GM23248 (cell line): ENCODE results near the gene SANBR. TPM values are rescaled to one million over a fixed set of nuclear protein-coding genes. Genes with fewer than 3 reads are reported as not detected.

Source experiments
- DNase-seq: peaks from one replicate; pipeline ENCODE4 v3.0.0-alpha.2; 2015
- H2AFZ ChIP-seq: fragments of 200-600 bp; sonication (generic); 2 replicates; pipeline ENCODE4 v1.6.1; 2016; ENCODE audit warnings: antibody characterized with exemption
- H3F3A ChIP-seq: fragments of 200-600 bp; sonication (generic); 2 replicates; pipeline ENCODE4 v1.6.1; 2016; ENCODE audit warnings: mild to moderate bottlenecking, antibody characterized with exemption, mixed run types; ENCODE audit not compliant: insufficient read depth
- H3K27ac ChIP-seq: fragments of 200-600 bp; sonication (generic); 2 replicates; pipeline ENCODE4 v1.5.1; 2016; ENCODE audit warnings: mild to moderate bottlenecking
- H3K27me3 ChIP-seq: fragments of 200-600 bp; sonication (generic); replicated peaks from 2 replicates; pipeline ENCODE4 v1.6.1; 2016; ENCODE audit warnings: mild to moderate bottlenecking; ENCODE audit not compliant: insufficient read depth
- H3K36me3 ChIP-seq: fragments of 200-600 bp; sonication (generic); 2 replicates; pipeline ENCODE4 v1.6.1; 2016; ENCODE audit warnings: low read depth, mild to moderate bottlenecking
- H3K4me1 ChIP-seq: fragments of 200-600 bp; sonication (generic); 2 replicates; pipeline ENCODE4 v1.6.1; 2016; ENCODE audit warnings: mild to moderate bottlenecking; ENCODE audit not compliant: insufficient read depth
- H3K4me2 ChIP-seq: fragments of 200-600 bp; sonication (generic); one replicate; pipeline ENCODE4 v1.6.1; 2016; ENCODE audit warnings: mild to moderate bottlenecking; ENCODE audit not compliant: unreplicated experiment
- H3K4me3 ChIP-seq: fragments of 200-600 bp; sonication (generic); 2 replicates; pipeline ENCODE4 v1.5.1; 2016; ENCODE audit warnings: mild to moderate bottlenecking
- H3K79me2 ChIP-seq: fragments of 200-600 bp; sonication (generic); 2 replicates; pipeline ENCODE4 v1.6.1; 2016; ENCODE audit warnings: mild to moderate bottlenecking; ENCODE audit not compliant: insufficient read depth
- H3K9ac ChIP-seq: fragments of 200-600 bp; sonication (generic); 2 replicates; pipeline ENCODE4 v1.6.1; 2016; ENCODE audit warnings: mild to moderate bottlenecking
- H3K9me2 ChIP-seq: fragments of 200-600 bp; sonication (generic); 2 replicates; pipeline ENCODE4 v1.6.1; 2016; ENCODE audit warnings: mixed run types, mild to moderate bottlenecking, moderate library complexity; ENCODE audit not compliant: insufficient read depth
- H3K9me3 ChIP-seq: fragments of 200-600 bp; sonication (generic); one replicate; pipeline ENCODE4 v1.6.1; 2017; ENCODE audit warnings: low read depth
- H4K20me1 ChIP-seq: fragments of 200-600 bp; sonication (generic); 2 replicates; pipeline ENCODE4 v1.6.0; 2016; ENCODE audit not compliant: insufficient read depth
- EZH2 ChIP-seq: fragments of 200-600 bp; sonication (generic); IDR thresholded peaks from 2 replicates; pipeline ENCODE4 v1.6.1; 2018; ENCODE audit warnings: antibody characterized with exemption, mild to moderate bottlenecking; ENCODE audit not compliant: insufficient read depth, poor library complexity, severe bottlenecking
- EZH2phosphoT487 ChIP-seq: fragments of 200-600 bp; sonication (generic); IDR thresholded peaks from 2 replicates; pipeline ENCODE4 v1.6.1; 2018; ENCODE audit warnings: antibody characterized with exemption, moderate library complexity, mild to moderate bottlenecking, low read depth; ENCODE audit not compliant: insufficient read depth
- WGBS, 2 experiments: methylation state at CpG; one replicate each; pipeline ENCODE4 v1.1.6; 2015 to 2017; ENCODE audit warnings: low lambda C conversion rate in 2 of 2, low coverage in 1 of 2; ENCODE audit errors: missing lambda C conversion rate in 2 of 2; 5-methylcytosine and 5-hydroxymethylcytosine counted together
- in situ Hi-C: fragments of 300-500 bp; cut with MboI; formaldehyde crosslinking; loops from 2 replicates; pipeline ENCODE4 v1.15.0; 2020
- polyA plus RNA-seq: library from polyadenylated mRNA; unstranded; fragments of >200 nt; fragmentation: Nextera tagmentation; extraction: Ambion mirVana; gene quantifications from 2 replicates; pipeline ENCODE4 v1.2.1, GENCODE V29; 2016
- total RNA-seq: library from RNA; depleted of rRNA; stranded (reverse); fragments of >200 nt; shearing (Covaris generic); gene quantifications from 2 replicates; pipeline ENCODE4 v1.2.3, GENCODE V29; 2014

Gene SANBR
- total and polyA plus RNA-seq, 2 experiments from 2014 or later: 8.3 to 10.1 TPM

DNA sequence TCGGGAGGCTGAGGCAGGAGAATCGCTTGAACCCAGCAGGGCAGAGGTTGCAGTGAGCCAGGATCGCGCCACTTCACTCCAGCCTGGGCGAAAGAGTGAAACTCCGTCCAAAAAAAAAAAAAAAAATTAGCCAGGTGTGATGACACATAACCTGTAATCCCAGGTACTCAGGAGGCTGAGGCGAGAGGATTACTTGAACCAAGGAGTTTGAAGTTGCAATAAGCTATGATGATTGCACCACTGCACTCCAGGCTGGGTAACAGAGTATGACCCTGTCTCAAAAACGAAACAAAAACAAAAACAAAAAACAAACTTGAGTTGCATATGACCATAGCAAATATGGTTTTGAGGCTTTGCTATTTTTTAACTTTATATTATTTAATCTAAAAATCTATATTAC lies 25.8 kb downstream of the SANBR start:
- no peak overlapping the region for H3K4me2 ChIP-seq
- peaks cover 6% of the 10 kb centered on the region for H3K36me3 ChIP-seq
- no peaks in the 10 kb centered on the region for H4K20me1 ChIP-seq
- H2AFZ ChIP-seq: no peak overlapping the region
- H3K9ac ChIP-seq: no peak overlapping the region
- no peak for DNase-seq
- H3K9me2 ChIP-seq: no peaks in the 10 kb centered on the region
- in situ Hi-C loops: no loop called here
- no peak overlapping the region for H3K4me3 ChIP-seq
- TF ChIP-seq EZH2phosphoT487: no peak
- H3K27ac ChIP-seq: no peak overlapping the region
- H3F3A ChIP-seq: no peaks in the 10 kb centered on the region
- WGBS, 2 experiments: 95 to 96% methylated on average over 8 of the region's 8 CpGs
- no peaks in the 10 kb centered on the region for H3K27me3 ChIP-seq
- no peaks in the 10 kb centered on the region for H3K4me1 ChIP-seq
- H3K79me2 ChIP-seq: no peaks in the 10 kb centered on the region
- no peaks in the 10 kb centered on the region for H3K9me3 ChIP-seq

DNA sequence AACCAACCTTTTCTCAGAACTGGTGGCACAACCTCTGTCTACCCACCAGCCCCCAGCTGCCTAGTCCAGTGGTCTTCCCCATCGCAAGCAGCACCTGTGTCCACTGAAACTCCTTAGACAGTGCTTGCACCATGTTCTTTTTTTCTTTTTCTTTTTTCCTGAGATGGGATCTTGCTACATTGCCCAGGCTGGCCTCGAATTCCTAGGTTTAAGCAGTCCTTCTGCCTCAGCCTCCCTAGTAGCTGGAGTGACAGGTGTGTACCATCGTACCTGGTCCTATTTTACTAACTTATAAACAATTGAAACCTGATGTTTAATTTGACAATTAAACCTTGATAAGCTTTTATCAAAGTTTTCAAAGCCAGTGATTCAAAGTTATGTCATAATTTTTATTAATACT lies 30.8 kb downstream of the SANBR start:
- Histone ChIP-seq H3K4me1 (no peaks in the 10 kb centered on the region), H3K4me3 (no peak overlapping the region), H3K79me2 (no peaks in the 10 kb centered on the region), H4K20me1 (no peaks in the 10 kb centered on the region), H3K27me3 (no peaks in the 10 kb centered on the region), H3K36me3 (no peaks in the 10 kb centered on the region; the same call in 1 of the 2 replicates), H3K9me3 (no peaks in the 10 kb centered on the region), H3K4me2 (no peak overlapping the region), H3F3A (no peaks in the 10 kb centered on the region), H3K9me2 (no peaks in the 10 kb centered on the region), H3K9ac (no peak overlapping the region), H2AFZ (no peak overlapping the region), H3K27ac (no peak overlapping the region)
- in situ Hi-C loops: no loop called here
- 97 to 98% methylated on average over 3 of the region's 3 CpGs for WGBS, 2 experiments
- TF ChIP-seq EZH2: no peak
- no peak for TF ChIP-seq EZH2phosphoT487
- DNase-seq: no peak

DNA sequence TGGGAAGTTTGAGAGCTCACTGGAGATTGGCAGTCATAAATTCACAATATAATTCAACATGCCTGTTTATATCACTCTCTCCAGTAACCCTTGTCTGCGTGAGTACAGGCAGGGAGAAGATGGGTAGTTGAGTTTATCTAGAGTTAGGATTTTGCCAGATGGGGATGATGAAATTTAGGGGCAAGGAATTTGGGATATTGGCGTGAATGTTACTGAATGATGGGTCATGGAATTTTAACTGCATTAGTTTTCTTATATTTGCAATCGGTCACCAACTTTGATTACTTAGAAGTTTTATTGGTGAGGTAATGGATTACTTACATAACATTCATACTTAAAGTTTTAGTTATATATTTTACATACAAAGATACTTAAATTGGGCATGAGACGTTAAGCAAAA lies 35.1 kb downstream of the SANBR start:
- in situ Hi-C loops: no loop called here

DNA sequence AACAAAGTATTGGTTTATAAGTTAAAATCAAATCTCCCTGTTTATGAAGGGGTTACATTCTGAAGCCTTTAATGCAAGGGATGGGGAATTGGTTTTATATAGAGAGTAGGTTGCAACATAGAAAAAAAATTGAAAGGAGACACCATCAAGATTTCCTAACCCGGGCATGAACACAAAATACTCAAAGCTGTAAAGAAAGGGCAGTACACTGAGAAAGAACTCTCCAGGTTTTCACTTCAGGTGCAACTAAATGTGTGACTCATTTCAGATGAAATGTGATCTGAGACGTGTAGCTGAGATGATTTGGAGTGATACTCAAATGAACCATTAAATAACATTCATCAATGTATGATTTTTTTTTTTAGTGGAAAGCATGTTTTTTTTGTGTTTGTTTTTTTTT lies 43.6 kb downstream of the SANBR start:
- no peaks in the 10 kb centered on the region for H4K20me1 ChIP-seq
- no peaks in the 10 kb centered on the region for H3K9me2 ChIP-seq
- WGBS, 2 experiments: 65 to 72% methylated on average over 2 of the region's 2 CpGs
- no peak overlapping the region for H3K9ac ChIP-seq
- no peak for DNase-seq
- H3K4me1 ChIP-seq: no peaks in the 10 kb centered on the region
- 0 out of 2 replicates have a peak, but pooled peaks cover 8% of the 10 kb centered on the region for H3K36me3 ChIP-seq
- H2AFZ ChIP-seq: no peak overlapping the region
- no peak overlapping the region for H3K4me3 ChIP-seq
- no peaks in the 10 kb centered on the region for H3K79me2 ChIP-seq
- H3K4me2 ChIP-seq: no peak overlapping the region
- H3K9me3 ChIP-seq: no peaks in the 10 kb centered on the region
- H3K27ac ChIP-seq: no peak overlapping the region
- TF ChIP-seq EZH2phosphoT487 (no peak), EZH2 (no peak)
- no peaks in the 10 kb centered on the region; the same call in 1 of the 2 replicates for H3F3A ChIP-seq
- in situ Hi-C loops: no loop called here
- H3K27me3 ChIP-seq: no peaks in the 10 kb centered on the region

More for the DNA sequence above, 35.1 kb downstream of the SANBR start:
- Histone ChIP-seq H3K9me2 (no peaks in the 10 kb centered on the region), H3K9ac (no peak overlapping the region), H3K27me3 (no peaks in the 10 kb centered on the region), H2AFZ (no peak overlapping the region), H3K79me2 (no peaks in the 10 kb centered on the region), H3K4me3 (no peak overlapping the region), H3K27ac (no peak overlapping the region), H3K9me3 (no peaks in the 10 kb centered on the region), H3K4me1 (no peaks in the 10 kb centered on the region), H3K4me2 (no peak overlapping the region), H3F3A (no peaks in the 10 kb centered on the region), H3K36me3 (no peaks in the 10 kb centered on the region), H4K20me1 (no peaks in the 10 kb centered on the region)
- 94 to 97% methylated on average over 4 of the region's 4 CpGs for WGBS, 2 experiments
- no peak for DNase-seq
- TF ChIP-seq EZH2 (no peak), EZH2phosphoT487 (no peak)

DNA sequence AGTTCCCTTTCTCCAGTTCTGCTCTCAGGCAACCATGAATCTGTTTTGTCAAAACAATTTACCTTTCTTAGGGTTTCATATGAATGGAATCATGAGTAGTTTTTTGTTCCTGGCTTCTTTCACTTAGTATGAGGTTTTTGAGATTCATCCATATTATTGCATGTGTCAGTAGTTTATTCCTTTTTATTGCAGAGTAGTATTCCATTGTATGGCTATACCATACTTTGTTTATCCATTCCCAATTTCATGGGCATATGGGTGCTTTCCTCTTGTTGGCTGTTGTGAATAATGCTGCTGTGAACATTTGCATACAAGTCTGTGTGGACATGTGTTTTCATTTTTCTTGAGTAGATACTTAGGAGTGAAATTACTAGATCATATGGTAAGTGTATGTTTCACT lies 46.0 kb downstream of the SANBR start:
- Histone ChIP-seq H3K9ac (no peak overlapping the region), H3F3A (no peaks in the 10 kb centered on the region; the same call in 1 of the 2 replicates)

More for the DNA sequence above, 46.0 kb downstream of the SANBR start:
- H3K4me1 ChIP-seq: no peaks in the 10 kb centered on the region
- no peak overlapping the region for H3K4me3 ChIP-seq
- no peak overlapping the region for H3K4me2 ChIP-seq
- H4K20me1 ChIP-seq: no peaks in the 10 kb centered on the region
- no peaks in the 10 kb centered on the region for H3K27me3 ChIP-seq
- H3K79me2 ChIP-seq: no peaks in the 10 kb centered on the region
- no peak for DNase-seq
- H3K9me3 ChIP-seq: no peaks in the 10 kb centered on the region
- no peaks in the 10 kb centered on the region for H3K9me2 ChIP-seq
- no peak for TF ChIP-seq EZH2
- TF ChIP-seq EZH2phosphoT487: no peak
- H2AFZ ChIP-seq: no peak overlapping the region
- H3K36me3 ChIP-seq: 0 out of 2 replicates have a peak, but pooled peaks cover 10% of the 10 kb centered on the region
- no peak overlapping the region for H3K27ac ChIP-seq
- in situ Hi-C loops: no loop called here
